GM19467 (cell line): ENCODE measurements around the gene GTF2A1.

ENCODE experiments used
- ATAC-seq: cut with Tn5 transposase; IDR thresholded peaks from one replicate; pipeline ENCODE4 v1.9.1; 2021; ENCODE audit warnings: mild to moderate bottlenecking, moderate library complexity; ENCODE audit not compliant: unreplicated experiment

Gene GTF2A1

DNA sequence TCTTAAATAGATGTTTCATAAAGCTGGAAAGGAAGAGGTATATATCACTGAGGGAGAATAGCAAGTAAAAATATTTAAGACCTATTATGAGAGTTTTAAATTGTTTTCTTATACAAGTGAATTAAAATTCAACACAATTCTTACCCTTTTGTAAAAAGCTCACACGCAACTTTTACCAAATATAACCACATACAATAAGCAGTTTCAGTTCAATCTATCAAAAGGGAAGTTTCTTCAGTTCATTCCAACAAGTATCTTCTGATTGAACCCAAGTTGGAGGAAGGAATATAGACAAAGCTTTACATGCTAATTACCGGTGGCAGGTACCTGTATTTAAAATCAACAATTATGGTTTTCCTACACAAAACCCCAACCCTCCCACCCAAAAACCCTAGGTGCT, 41.1 kb downstream of the GTF2A1 start:
- ATAC-seq: no peak

DNA sequence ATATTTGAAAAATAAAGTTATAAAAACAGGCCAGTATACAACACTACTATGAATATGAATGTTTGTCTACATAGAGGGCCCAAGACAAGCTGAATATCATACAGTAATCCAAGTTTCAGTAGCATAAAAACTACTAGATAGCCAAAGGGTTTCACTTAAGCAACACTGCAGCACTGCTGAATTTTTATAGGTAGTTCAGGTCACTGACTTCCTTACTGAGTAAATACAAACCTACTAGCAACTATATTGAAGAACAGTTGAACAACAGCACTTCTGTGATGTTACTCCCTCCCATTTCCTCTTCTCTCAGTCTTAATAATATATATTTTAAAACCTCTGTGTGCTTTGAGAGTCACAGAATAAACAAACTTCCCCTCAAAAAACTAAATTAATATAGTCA, 42.7 kb downstream of the GTF2A1 start:
- ATAC-seq: peak; percentile 49

DNA sequence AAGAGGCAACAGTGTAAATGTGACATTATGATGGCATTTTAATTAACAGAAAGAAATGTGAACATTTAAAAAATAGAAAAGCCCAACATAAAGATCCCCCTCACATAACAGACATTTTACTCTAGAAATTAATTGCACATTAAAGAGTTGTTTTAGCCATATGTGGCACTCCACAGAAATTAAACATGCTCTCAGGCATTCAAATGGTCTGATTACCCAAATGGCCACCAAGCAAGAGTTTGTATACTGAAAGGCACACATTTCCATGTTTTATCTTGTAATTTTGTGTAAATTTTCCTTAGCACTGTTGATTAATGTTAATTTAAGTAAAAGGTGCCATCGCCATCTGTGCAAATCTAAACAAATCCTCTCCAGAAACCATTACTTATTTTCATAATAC, 43.5 kb downstream of the GTF2A1 start:
- ATAC-seq: no peak

DNA sequence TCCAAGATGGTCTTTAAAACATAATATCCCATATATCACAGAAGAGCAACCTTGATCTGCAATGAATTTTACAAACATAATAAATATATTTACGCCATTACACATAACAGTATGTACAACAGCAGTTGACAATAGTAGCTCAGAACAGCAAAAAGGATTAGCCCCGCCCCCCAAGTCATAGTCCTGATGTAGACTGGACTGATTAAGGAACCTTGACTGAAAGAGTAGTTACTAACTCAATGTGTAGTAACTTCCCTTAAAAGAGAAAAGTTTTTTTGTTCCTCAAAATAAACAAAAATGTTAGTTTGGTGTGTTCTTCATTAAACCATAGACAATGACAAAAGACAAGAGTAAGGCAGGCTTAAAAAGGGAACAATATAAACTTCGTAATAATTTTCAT, 44.5 kb downstream of the GTF2A1 start:
- ATAC-seq: no peak

DNA sequence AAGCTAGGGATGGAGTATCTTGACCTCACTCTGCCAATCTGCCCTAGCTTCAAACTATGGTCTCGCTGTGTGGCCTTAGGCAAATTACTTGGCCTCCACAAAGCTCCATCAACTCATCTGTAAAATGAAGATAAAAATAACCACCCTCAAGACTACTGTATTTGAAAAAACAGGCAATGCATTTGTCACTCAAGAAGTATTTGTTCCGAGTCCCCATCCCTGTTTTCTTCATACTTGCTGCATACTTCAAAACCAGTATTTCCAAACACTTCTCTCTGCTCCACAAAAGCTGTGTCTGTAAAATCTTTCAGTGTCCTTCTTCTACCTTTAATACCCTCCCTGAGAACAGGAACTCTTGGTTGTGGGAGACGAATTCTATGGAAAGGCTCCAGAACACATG, 47.9 kb downstream of the GTF2A1 start:
- ATAC-seq: no peak

DNA sequence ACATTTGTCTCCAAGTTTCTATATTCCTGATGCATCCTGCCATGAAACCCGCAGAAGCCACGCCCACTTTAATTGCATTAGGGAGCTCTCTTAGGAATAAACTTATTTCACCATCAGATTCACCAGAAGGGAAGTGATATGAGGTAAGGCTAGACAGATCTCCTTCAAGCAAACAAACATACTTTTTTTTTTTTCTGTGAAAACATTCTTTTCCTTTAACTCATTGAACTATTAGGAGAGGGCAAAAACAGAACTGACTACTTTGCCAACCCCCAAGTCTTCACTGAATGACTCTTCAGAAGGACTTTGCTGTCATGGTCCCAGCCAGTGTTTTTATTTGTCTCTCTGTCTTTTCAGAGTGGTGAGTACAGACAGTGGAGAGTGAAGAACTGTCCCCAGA, 48.4 kb downstream of the GTF2A1 start:
- ATAC-seq: no peak

DNA sequence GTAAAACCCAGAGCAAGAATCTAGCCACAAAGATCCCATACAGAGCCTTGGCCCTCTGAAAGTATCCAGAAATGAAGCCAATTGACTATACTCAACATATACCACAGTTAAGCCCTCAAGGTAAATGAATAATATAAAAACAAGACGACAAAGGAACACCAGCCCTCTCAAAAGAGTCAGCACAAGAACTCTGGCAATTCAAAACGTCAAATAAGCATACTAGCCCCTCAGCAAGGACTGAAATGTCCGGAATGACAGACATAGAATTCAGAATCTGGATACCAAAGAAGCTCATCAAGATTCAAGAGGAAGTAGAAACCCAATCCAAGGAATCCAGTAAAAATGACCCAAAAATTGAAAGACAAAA, 49.9 kb downstream of the GTF2A1 start:
- ATAC-seq: no peak

DNA sequence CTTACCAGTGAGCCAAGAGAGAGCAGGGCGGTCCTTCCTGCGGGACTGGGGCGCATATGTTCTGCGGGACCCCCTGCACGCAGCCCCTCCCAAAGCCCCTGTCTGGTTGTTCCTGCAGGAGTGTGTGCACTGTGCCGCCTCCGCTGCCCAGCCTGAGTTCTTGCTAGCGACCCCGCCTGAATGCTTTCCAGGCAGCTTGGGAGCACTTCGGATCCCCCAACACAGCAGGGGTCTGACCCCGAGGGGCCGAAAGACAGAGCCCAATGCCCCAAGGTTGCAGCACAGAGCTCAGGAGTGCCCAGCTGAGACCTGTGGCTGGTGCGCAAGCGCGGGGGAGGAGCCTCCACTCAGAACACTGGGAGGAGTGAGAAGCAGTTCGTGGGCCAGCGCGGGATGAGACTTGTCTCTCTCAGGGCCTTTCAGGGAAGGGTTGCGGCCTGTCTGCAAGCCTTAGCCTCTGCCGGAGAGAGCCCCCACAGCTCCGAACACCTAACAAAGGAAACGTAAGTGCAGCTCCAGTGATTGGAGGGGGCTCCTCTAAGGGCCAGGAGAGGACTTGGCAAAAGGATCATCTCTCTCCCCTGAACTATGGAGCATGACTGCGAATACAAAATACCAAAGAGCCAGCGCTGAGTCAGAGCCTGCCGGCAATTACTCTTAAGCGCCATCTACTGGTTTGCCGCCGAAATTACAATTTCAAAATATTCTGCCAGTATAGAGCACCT, 50.5 kb downstream of the GTF2A1 start:
- peak; percentile 94 for ATAC-seq

DNA sequence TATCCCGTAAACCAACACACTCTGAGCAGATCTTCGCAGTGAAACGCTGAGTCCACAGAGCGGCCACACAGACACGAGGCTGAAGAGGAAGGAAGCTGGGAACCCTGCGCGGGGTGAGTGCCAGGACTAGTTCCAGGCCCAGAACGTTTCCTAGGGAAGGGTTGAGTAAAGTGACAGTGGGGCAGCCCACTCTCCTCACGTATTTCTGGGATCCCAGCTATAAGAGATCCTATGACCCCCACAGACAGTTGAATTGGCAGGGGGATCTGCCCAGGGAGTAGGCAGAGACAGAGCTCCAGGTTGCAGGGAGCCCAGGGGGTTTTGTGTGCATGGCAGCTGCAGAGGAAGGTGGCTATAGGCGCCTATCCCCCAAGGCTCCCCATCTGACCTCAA, 51.1 kb downstream of the GTF2A1 start:
- peak; percentile 10 for ATAC-seq

DNA sequence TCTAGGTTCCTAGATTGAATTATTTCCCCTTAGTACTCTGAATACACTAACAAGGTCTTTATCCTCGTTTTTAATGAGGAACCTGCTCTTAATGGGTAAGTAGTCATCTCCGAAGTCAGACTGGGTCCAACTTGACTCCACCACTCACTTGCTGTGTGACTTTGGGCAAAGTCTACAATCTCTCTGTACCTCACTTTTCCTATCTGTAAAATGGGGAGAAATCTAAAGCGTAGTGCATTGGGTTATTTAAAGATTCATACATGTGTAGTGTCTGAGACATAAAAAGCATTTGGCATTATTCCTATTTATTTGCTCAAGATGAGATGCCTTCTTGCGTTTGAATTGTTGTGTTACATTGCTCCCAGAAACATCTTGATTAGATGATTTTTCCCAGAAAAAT, 51.5 kb downstream of the GTF2A1 start:
- ATAC-seq: no peak

DNA sequence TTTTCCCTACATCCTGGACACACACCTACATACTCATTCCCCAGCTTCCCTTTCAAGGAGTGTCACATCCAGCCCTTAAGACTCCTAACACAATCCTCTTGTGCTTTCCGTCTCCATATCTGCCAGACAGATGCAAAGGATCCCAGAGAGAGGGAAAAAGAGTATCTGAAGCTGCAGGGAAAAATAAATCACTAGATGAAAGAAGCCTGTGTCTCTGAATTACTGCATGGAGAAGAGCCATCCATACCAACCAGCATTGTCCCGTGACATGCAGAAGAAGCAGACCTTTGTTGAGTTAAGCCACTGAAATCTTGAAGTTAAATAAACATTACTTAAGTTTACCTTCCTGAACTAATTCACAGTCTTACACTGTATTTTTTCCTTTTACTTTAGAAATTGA, 54.6 kb downstream of the GTF2A1 start:
- no peak for ATAC-seq

DNA sequence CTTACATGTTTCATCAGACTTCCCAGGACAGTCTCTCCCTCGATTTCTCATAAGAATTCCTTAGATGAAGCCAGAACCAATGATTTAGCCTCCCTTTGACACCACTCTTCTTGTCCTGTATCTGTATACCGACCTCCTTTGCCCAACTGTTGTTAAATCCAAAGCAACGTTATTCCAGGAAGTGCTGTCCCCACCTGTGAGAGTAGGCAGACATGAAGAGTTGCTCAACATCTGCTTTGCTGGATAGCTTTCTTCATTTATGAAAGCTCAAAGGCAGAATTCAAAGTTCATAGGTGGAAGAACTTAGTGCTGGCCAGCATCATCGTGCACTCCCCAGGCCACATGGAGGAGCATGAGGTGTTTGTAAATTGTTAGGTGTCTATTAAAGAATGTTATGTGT, 55.6 kb downstream of the GTF2A1 start:
- no peak for ATAC-seq

DNA sequence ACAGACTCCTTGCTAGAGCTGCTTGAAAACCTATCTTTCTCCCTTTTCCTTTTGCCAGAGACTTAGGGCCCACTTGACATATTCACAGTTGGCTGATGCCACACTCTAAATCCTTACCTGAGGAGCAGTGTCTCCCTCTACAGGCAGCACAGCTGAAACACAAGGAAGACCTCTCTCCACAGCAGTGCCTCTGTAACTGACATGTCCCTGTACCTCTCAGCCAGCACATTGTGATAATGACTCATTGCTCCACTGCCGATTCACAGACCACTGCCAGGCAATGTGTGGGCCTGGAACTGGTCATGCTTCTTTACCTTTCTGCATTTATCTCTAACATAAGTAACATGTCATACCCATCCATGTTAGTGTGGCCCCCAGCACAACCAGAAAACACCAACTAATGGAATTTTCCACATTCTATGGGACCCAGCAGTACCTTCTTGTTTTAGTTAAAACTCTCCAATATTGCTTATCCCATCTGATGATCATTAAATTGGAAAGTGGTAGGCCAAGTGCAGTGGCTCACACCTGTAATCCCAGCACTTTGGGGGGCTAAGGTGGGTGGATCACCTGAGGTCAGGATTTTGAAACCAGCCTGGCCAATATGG, 56.5 kb downstream of the GTF2A1 start:
- peak; percentile 90 for ATAC-seq

DNA sequence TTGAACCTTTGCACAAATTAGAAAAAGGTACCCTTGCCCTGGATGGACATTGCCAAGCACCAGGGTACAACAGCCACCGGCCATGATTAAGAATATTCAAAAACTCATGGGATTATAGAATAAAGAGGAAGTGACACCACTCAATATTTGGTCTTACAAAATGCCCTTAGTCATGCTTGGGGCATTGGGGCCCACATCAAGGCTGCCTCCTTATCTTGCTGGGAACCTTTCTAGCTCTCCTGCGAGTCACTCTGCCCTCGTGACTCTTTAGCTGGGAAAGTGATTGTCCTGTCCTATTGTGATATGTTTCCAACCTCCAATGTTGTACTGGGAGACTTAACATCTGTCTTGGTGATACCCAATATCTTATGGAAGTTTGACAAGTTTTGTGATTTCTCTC, 57.8 kb downstream of the GTF2A1 start:
- no peak for ATAC-seq

DNA sequence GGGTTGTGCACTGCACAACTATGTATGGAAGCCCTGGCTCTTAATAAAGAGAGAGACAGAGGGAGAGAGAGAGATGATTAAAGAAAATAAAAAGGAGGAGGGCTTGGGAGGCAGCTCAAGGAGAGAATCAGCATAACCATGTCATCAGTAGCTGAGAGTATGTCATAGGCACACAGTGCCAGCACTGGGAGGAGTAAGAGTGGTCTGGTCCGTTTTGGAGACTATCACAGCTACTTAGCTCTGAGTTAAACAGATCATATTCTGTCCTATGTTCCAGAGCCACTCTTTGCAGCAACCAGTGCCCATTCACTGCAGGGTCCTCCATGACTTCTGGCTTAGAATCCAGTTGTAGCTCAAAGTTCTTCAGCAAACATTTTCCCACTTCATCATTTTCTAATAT, 59.0 kb downstream of the GTF2A1 start:
- ATAC-seq: no peak

DNA sequence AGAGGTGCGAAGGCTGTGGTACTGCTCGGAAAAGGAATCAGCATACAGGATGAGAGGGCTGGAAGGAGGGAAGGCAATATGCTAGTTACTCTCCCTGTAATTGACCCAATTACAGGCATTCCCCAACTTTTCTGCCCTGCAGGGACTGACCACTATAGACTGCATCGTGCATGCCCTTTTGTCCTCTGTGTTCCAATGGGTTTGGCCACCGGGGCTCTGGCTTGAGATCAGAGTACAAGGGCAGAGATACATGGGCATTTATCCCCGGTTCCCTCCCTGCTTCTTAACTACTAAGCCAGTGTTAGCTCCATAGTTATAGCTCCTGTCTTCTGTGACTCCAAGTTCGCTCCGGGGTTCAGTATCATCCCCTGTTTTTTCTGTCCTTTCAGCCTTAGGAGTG, 59.7 kb downstream of the GTF2A1 start:
- ATAC-seq: no peak

DNA sequence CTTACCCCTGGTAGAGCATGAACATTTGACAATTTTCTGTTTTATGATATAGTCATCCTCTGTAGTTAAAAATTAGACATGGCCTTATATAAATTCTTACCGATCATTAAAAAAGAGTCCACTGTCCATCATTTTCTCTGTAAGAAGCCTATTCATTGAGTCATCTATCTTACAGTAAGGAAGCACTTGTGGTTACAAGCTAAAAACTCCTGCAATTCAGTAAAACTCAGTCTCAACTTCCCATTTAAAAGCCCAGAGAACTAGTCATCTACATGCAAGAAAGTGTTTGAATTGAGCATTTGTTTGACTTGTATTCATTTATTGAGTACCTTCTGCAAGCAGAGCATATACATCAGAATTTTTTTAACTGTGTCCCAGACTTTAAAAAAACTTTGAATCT, 63.3 kb downstream of the GTF2A1 start:
- ATAC-seq: no peak

DNA sequence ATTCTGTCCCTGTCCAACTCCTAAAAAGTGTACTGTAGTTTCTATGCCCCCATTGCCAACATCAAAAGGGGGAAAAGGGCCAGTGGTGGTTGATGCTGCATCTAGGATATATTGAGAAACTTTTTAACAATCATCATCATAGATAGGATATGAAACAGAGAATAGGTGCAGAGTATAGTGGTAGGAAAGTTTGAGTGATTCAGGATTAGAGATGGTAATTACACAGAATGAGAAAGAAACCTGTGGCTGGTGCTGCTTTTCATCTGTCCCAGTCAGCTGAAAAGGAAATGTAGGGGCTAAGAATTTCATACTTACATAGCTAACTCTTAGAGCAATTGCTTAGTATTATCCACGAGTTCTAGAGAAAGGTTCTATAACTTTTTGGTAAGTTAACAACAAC, 67.6 kb downstream of the GTF2A1 start:
- ATAC-seq: no peak

DNA sequence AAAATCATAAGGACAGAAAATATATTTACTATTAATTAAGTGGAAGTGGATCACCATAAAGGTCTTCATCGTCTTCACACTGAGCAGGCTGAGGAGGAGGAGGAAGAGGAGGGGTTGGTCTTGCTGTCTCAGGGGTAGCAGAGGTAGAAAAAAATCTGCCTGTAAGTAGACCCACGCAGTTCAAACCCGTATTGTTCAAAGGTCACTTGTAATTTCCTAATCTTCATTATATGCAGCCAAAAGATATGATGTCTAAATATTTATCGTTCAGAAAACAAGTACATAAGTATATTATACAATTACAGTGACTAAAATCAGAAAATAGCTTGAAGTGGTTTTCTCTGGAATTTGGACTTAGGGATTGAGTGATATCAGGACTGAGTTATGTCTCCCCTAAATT, 72.1 kb downstream of the GTF2A1 start:
- no peak for ATAC-seq

DNA sequence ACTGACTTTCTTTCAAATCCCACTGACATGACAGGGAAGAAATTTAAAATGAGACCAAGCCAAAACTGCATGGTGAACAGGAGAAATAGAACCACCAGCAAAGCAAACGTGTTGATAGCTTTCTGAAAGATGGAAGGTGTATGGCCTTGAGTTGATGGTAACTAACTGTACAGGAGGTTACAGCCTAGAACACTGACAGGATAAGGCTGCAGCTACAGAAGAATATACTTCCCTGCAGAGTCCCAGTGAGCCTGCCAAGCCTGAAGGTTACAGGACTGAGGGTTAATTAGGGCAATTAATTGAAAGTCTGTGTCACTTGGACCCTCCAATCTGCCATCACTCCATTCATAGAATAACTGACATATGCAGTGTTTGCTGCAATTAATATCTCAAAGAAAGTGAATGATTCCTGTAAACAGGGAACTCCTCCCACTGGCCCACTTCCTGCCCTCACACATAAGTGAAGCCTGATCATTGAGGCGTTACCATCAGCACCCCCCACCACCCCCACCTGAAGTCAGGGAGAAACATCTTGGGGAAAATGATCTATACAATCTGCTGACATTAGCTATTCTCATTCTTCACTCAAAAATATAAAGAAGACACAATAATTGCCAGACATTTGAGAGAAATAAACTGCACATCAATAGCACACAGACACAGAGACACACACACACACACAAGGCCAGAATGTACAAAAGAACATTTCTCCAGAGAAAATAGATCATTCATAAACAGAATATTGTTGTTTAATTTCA, 73.4 kb downstream of the GTF2A1 start:
- no peak for ATAC-seq

DNA sequence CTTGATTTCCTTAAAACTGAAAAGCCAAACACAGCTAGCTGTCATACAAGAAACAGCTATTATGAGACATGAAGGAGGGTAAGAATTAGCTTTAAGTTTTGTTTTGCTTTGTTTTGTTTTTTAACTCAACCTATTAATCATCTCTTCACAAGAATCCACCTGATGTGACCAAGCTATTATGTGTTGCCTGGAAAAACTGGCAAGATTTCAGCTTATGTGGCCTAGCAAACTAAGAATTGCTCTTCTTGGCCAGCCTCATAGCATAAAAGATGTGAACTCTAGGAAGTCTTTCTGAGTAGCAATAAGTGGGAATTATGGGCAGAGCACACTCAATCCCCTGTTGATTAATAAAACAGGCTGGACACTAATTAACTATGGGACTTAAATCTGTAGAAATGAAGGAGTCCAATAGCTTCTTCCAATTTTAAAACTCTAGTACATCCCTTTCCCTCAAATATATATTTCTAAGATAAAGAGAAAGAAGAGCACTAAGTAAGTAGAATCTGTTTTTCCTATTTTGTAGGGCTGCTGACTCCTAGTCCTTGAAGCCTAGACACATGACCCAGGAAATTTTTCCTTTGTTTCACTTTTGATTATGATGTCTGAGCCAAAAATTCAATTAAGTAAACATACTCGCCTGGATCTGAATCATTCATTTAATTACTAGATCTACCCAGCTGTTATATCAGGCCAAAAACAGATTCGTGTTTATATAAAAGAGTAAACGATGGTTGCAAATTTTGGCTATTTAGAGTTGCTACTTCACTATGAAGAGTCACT, 75.7 kb downstream of the GTF2A1 start:
- ATAC-seq: no peak

DNA sequence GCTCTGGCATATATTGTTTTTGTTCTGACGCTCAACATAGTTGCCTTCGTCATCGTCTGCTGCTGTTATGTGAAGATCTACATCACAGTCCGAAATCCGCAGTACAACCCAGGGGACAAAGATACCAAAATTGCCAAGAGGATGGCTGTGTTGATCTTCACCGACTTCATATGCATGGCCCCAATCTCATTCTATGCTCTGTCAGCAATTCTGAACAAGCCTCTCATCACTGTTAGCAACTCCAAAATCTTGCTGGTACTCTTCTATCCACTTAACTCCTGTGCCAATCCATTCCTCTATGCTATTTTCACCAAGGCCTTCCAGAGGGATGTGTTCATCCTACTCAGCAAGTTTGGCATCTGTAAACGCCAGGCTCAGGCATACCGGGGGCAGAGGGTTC, 77.0 kb downstream of the GTF2A1 start:
- ATAC-seq: no peak
